Measurements from ENCODE around the gene ZIC2.

DNA sequence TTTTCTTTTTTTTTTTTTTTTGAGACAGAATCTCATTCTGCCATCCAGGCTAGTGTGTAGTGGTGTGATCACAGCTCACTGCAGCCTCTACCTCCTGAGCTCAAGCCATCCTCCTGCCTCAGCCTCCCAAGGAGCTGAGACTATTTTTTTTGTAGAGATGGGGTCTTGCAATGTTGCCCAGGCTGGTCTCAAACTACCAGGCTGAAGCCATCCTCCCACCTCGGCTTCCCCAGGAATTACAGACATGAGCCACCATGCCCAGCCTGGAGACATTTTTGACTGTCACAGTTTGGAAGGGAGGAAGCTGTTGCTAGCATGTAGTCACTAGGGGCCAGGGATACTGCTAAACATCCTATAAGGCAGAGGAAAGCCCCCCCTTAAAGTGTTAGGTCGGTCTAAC lies 33.9 kb upstream of the ZIC2 start:
- TF ChIP-seq, protein P1, sequence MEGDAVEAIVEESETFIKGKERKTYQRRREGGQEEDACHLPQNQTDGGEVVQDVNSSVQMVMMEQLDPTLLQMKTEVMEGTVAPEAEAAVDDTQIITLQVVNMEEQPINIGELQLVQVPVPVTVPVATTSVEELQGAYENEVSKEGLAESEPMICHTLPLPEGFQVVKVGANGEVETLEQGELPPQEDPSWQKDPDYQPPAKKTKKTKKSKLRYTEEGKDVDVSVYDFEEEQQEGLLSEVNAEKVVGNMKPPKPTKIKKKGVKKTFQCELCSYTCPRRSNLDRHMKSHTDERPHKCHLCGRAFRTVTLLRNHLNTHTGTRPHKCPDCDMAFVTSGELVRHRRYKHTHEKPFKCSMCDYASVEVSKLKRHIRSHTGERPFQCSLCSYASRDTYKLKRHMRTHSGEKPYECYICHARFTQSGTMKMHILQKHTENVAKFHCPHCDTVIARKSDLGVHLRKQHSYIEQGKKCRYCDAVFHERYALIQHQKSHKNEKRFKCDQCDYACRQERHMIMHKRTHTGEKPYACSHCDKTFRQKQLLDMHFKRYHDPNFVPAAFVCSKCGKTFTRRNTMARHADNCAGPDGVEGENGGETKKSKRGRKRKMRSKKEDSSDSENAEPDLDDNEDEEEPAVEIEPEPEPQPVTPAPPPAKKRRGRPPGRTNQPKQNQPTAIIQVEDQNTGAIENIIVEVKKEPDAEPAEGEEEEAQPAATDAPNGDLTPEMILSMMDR (IDR thresholded peaks at IDR 0.05) = no peak
- no peak for TF ChIP-seq POLR2A (IDR thresholded peaks at IDR 0.05)
